Retinal pigment epithelial cell (primary cell): Measurements from ENCODE around the gene RNF138.
"Not testable (repeated sequence)": the region's sequence is repeated elsewhere in the genome, so short reads cannot be mapped to it uniquely, and the experiment has no call there.

Experiments used
- DNase-seq: peaks from one replicate; pipeline ENCODE4 v3.0.0-alpha.2; 2010; ENCODE audit warnings: low read depth
- H3K4me3 ChIP-seq: 2 replicates; pipeline ENCODE4 v1.5.1; 2011; ENCODE audit warnings: mild to moderate bottlenecking, low read length, control low read depth, moderate library complexity
- CTCF ChIP-seq: conservative IDR thresholded peaks from 2 replicates; pipeline ENCODE4 v1.5.1; 2011; ENCODE audit warnings: low read depth, low read length, control low read depth, inconsistent platforms

Gene RNF138

GRCh38 chr18:32173654-32174053 lies 82.0 kb downstream of the RNF138 start:
- no peak for TF ChIP-seq CTCF
- no peak for DNase-seq
- H3K4me3 ChIP-seq = no peak overlapping the region

- TF ChIP-seq CTCF = no peak
- no peak for DNase-seq
- H3K4me3 ChIP-seq = no peak overlapping the region
These were observed 83.0 kb downstream of the RNF138 start for GRCh38 chr18:32174719-32175118.

GRCh38 chr18:32175265-32175664 lies 83.6 kb downstream of the RNF138 start:
- no peak overlapping the region for H3K4me3 ChIP-seq
- no peak for TF ChIP-seq CTCF
- no peak for DNase-seq

- DNase-seq, H3K4me3 ChIP-seq: not testable (repeated sequence)
These were observed 85.1 kb downstream of the RNF138 start for GRCh38 chr18:32176745-32177144.

GRCh38 chr18:32177530-32177929 lies 85.9 kb downstream of the RNF138 start:
- no peak for DNase-seq
- no peak overlapping the region for H3K4me3 ChIP-seq
- no peak for TF ChIP-seq CTCF
